Liver (tissue), 9 donors: ENCODE data around the gene CNTN5. TPM values are rescaled to one million over a fixed set of nuclear protein-coding genes. Genes with fewer than 3 reads are reported as not detected.

Experiments used
- DNase-seq: peaks from one replicate; pipeline ENCODE4 v3.0.0-alpha.2; 2017; ENCODE audit warnings: low spot score
- H3K27ac ChIP-seq, 2 donors: one replicate each; pipeline ENCODE4 v1.7.0; 2013; ENCODE audit warnings: inconsistent platforms in 2 of 2, low read length in 2 of 2, control low read depth in 1 of 2, low read depth in 1 of 2, mild to moderate bottlenecking in 1 of 2
- H3K27me3 ChIP-seq, 4 donors: one replicate each; pipeline versions ENCODE4 v1.6.1 to v1.7.0; 2013; ENCODE audit warnings: low read length in 3 of 4, inconsistent platforms in 1 of 4, mild to moderate bottlenecking in 1 of 4, moderate library complexity in 1 of 4; ENCODE audit not compliant: control insufficient read depth in 4 of 4, insufficient read depth in 4 of 4
- H3K36me3 ChIP-seq, 4 donors: one replicate each; pipeline versions ENCODE4 v1.6.1 to v1.7.0; 2013; ENCODE audit warnings: low read length in 3 of 4, mild to moderate bottlenecking in 3 of 4, low read depth in 1 of 4, moderate library complexity in 1 of 4; ENCODE audit not compliant: control insufficient read depth in 4 of 4, insufficient read depth in 3 of 4
- H3K4me1 ChIP-seq, 4 donors: one replicate each; pipeline versions ENCODE4 v1.6.1 to v1.7.0; 2013; ENCODE audit warnings: low read length in 3 of 4, mild to moderate bottlenecking in 3 of 4, moderate library complexity in 1 of 4; ENCODE audit not compliant: control insufficient read depth in 4 of 4, insufficient read depth in 4 of 4
- H3K4me3 ChIP-seq, 3 donors: one replicate each; pipeline versions ENCODE4 v1.6.1 to v1.7.0; 2013; ENCODE audit warnings: low read length in 3 of 3, control low read depth in 1 of 3, low read depth in 1 of 3, mild to moderate bottlenecking in 1 of 3
- H3K9ac ChIP-seq, 2 donors: one replicate each; pipeline ENCODE4 v1.7.0; 2013; ENCODE audit warnings: low read length in 2 of 2, mild to moderate bottlenecking in 2 of 2, moderate library complexity in 2 of 2, control low read depth in 1 of 2, low read depth in 1 of 2
- H3K9me3 ChIP-seq, 4 donors: one replicate each; pipeline versions ENCODE4 v1.6.1 to v1.7.0; 2013; ENCODE audit warnings: low read length in 3 of 4; ENCODE audit not compliant: control insufficient read depth in 4 of 4
- ATF3 ChIP-seq: IDR thresholded peaks from 2 replicates; pipeline ENCODE4 v1.6.1; 2016; ENCODE audit warnings: antibody characterized with exemption
- CTCF ChIP-seq: fragments of 150-350 bp; IDR thresholded peaks from 2 replicates; pipeline ENCODE4 v1.5.1; 2017; ENCODE audit warnings: improper control_type of control experiment, low read depth, low read length; ENCODE audit not compliant: missing input control
- EGR1 ChIP-seq, 2 donors: IDR thresholded peaks; 2 replicates each; pipeline ENCODE4 v1.6.1; 2016 to 2018; ENCODE audit warnings: antibody characterized with exemption in 2 of 2, low read depth in 2 of 2
- FOXA2 ChIP-seq: IDR thresholded peaks from 2 replicates; pipeline ENCODE4 v1.6.1; 2016; ENCODE audit warnings: antibody characterized with exemption
- GABPA ChIP-seq, 2 donors: IDR thresholded peaks in 1 of 2; conservative IDR thresholded peaks in 1 of 2; 2 replicates each; pipeline ENCODE4 v1.6.1; 2016; ENCODE audit warnings: antibody characterized with exemption in 2 of 2, mild to moderate bottlenecking in 1 of 2, moderate library complexity in 1 of 2
- HNF4A ChIP-seq, 2 donors: conservative IDR thresholded peaks; 2 replicates each; pipeline ENCODE4 v1.6.1; 2016; ENCODE audit warnings: antibody characterized with exemption in 2 of 2, mild to moderate bottlenecking in 2 of 2
- HNF4G ChIP-seq: IDR thresholded peaks from 2 replicates; pipeline ENCODE4 v1.6.1; 2016; ENCODE audit warnings: antibody characterized with exemption
- JUND ChIP-seq, 2 donors: IDR thresholded peaks; 2 replicates each; pipeline ENCODE4 v1.6.1; 2016; ENCODE audit warnings: antibody characterized with exemption in 2 of 2
- MAX ChIP-seq: IDR thresholded peaks from 2 replicates; pipeline ENCODE4 v1.6.1; 2016; ENCODE audit warnings: antibody characterized with exemption
- NR2F2 ChIP-seq: IDR thresholded peaks from 2 replicates; pipeline ENCODE4 v1.6.1; 2016; ENCODE audit warnings: antibody characterized with exemption
- RAD21 ChIP-seq, 2 donors: IDR thresholded peaks; 2 replicates each; pipeline ENCODE4 v1.6.1; 2016; ENCODE audit warnings: antibody characterized with exemption in 2 of 2, mild to moderate bottlenecking in 2 of 2
- REST ChIP-seq: IDR thresholded peaks from 2 replicates; pipeline ENCODE4 v1.6.1; 2016; ENCODE audit warnings: antibody characterized with exemption, mild to moderate bottlenecking
- SP1 ChIP-seq: IDR thresholded peaks from 2 replicates; pipeline ENCODE4 v1.6.1; 2018; ENCODE audit warnings: antibody characterized with exemption, mild to moderate bottlenecking
- TAF1 ChIP-seq: conservative IDR thresholded peaks from 2 replicates; pipeline ENCODE4 v1.6.1; 2016; ENCODE audit warnings: antibody characterized with exemption, mild to moderate bottlenecking
- YY1 ChIP-seq: IDR thresholded peaks from 2 replicates; pipeline ENCODE4 v1.6.1; 2016; ENCODE audit warnings: antibody characterized with exemption, mild to moderate bottlenecking
- ZBTB33 ChIP-seq: IDR thresholded peaks from 2 replicates; pipeline ENCODE4 v1.6.1; 2016; ENCODE audit warnings: antibody characterized with exemption
- WGBS: extraction: QIAGEN DNeasy Blood & Tissue Kit; methylation state at CpG from one replicate; pipeline ENCODE4 v1.1.7; 2013; 5-methylcytosine and 5-hydroxymethylcytosine counted together
- polyA plus RNA-seq, 2 donors: library from polyadenylated mRNA; stranded (reverse) in 1 of 2; unstranded in 1 of 2; fragments of 200-250 nt in 1 of 2; fragments of >200 nt in 1 of 2; fragmentation: Nextera tagmentation in 1 of 2; extraction: Ambion mirVana in 1 of 2; gene quantifications; one replicate each; pipeline versions ENCODE4 v1.2.1 to v1.2.3, GENCODE V29; 2013 to 2015
- total RNA-seq, 2 donors: library from RNA; depleted of rRNA; stranded (reverse); fragments of >200 nt; gene quantifications; one replicate each; pipeline ENCODE4 v1.2.3, GENCODE V29; 2014
- donor health status: healthy.
- donor health status: healthy.
- donor health status: healthy.
- donor health status: healthy.
- donor health status: healthy.

The CNTN5 gene
- total and polyA plus RNA-seq, 4 donors = 0.01 to 0.08 (median 0.04) TPM

- no peak overlapping the region for H3K4me3 ChIP-seq
- H3K9ac ChIP-seq = no peak overlapping the region
- no peaks in the 10 kb centered on the region for H3K4me1 ChIP-seq
- H3K27ac ChIP-seq = no peak overlapping the region
- no peak for DNase-seq
- TF ChIP-seq GABPA (IDR thresholded peaks at IDR 0.05 in 1 of 2, conservative IDR thresholded peaks at IDR 0.05 in 1 of 2) (no peak), TAF1 (no peak), SP1 (no peak), MAX (no peak), CTCF (no peak), ATF3 (no peak), NR2F2 (no peak), JUND (IDR thresholded peaks at IDR 0.05) (no peak), RAD21 (IDR thresholded peaks at IDR 0.05) (no peak), EGR1 (IDR thresholded peaks at IDR 0.05; ENCODE audit: low read depth in 2 of 2) (no peak), REST (no peak), ZBTB33 (no peak), HNF4G (no peak), YY1 (no peak), FOXA2 (no peak), HNF4A (conservative IDR thresholded peaks at IDR 0.05) (no peak)
- H3K27me3 ChIP-seq = no peaks in the 10 kb centered on the region
- no peaks in the 10 kb centered on the region for H3K36me3 ChIP-seq
- peaks cover 0 to 3% (median 0%) of the 10 kb centered on the region in 4 donors for H3K9me3 ChIP-seq
These were observed 674.4 kb downstream of the CNTN5 start for GRCh38 chr11:99695106-99695505.

- no peaks in the 10 kb centered on the region for H3K9me3 ChIP-seq
- 67% methylated on average over 1 of the region's 1 CpG for WGBS
- TF ChIP-seq JUND (IDR thresholded peaks at IDR 0.05) (no peak), HNF4A (conservative IDR thresholded peaks at IDR 0.05) (no peak), ATF3 (no peak)
These were observed 686.1 kb downstream of the CNTN5 start for GRCh38 chr11:99706848-99707247.

More at GRCh38 chr11:99706848-99707247, 686.1 kb downstream of the CNTN5 start:
- H3K27me3 ChIP-seq = no peaks in the 10 kb centered on the region
- no peak for DNase-seq
- H3K27ac ChIP-seq = no peak overlapping the region
- H3K36me3 ChIP-seq = no peaks in the 10 kb centered on the region
- H3K9ac ChIP-seq = no peak overlapping the region
- H3K4me1 ChIP-seq = no peaks in the 10 kb centered on the region
- H3K4me3 ChIP-seq = no peak overlapping the region
